AG09319 (cell line): ENCODE results near the gene SNRK.

Experiments used
- DNase-seq: peaks from one replicate; pipeline ENCODE4 v3.0.0-alpha.2; 2010; ENCODE audit warnings: low read depth; ENCODE audit errors: extremely low read depth
- CTCF ChIP-seq: IDR thresholded peaks from 2 replicates; pipeline ENCODE4 v1.5.1; 2011; ENCODE audit warnings: low read depth, mild to moderate bottlenecking, inconsistent platforms, low read length, moderate library complexity

Gene SNRK

GRCh38 chr3:43286115-43286840 is at the start of gene SNRK:
Gene SNRK (plus strand): TSS chr3:43286540. CDS start chr3:43303204, 16,664 bp downstream.
- peak; percentile 23 for DNase-seq
- no peak for TF ChIP-seq CTCF

- DNase-seq = no peak
- no peak for TF ChIP-seq CTCF
Measured at GRCh38 chr3:43238801-43239200, 47.5 kb upstream of the SNRK start.

GRCh38 chr3:43239755-43240154 is 46.6 kb upstream of the SNRK start:
- no peak for TF ChIP-seq CTCF

GRCh38 chr3:43243590-43244587 is 42.5 kb upstream of the SNRK start:
- DNase-seq = no peak
- TF ChIP-seq CTCF = no peak

More at GRCh38 chr3:43239755-43240154, 46.6 kb upstream of the SNRK start:
- no peak for DNase-seq

GRCh38 chr3:43244694-43245093 is 41.6 kb upstream of the SNRK start:
- no peak for DNase-seq
- TF ChIP-seq CTCF = no peak

- no peak for DNase-seq
- no peak for TF ChIP-seq CTCF
Measured at GRCh38 chr3:43246976-43247375, 39.4 kb upstream of the SNRK start.
